Spleen (tissue), 7 donors: ENCODE data around the gene CCDC148.

Experiments used
- CTCF ChIP-seq, 11 experiments: fragments of 200-600 bp in 7 of 11; fragments of 450-650 bp in 4 of 11; sonication (generic) in 4 of 11; IDR thresholded peaks in 8 of 11; conservative IDR thresholded peaks in 3 of 11; 1 replicate in 7 of 11; 2 replicates in 4 of 11; pipeline versions ENCODE4 v1.4.0 to v1.8.0; 2016 to 2021; ENCODE audit warnings: antibody characterized with exemption in 11 of 11, inconsistent platforms in 4 of 11, mild to moderate bottlenecking in 1 of 11
- POLR2A ChIP-seq, 3 donors: fragments of 450-650 bp; IDR thresholded peaks; one replicate each; pipeline ENCODE4 v1.5.1; 2017; ENCODE audit warnings: antibody characterized with exemption in 3 of 3, mild to moderate bottlenecking in 1 of 3
- donor health status: DM: no; HTN: no; CAD: no; lungs with moderate emphysema.
- donor health status: DM: no; HTN: no; CAD: no.
- donor health status: DM: no; HTN: no; CAD: no.

- TF ChIP-seq CTCF (IDR thresholded peaks at IDR 0.05 in 8 of 11, conservative IDR thresholded peaks at IDR 0.05 in 3 of 11) (no peak), POLR2A (IDR thresholded peaks at IDR 0.05) (no peak)
These were observed 62.7 kb downstream of the CCDC148 start for GRCh38 chr2:158393886-158394285.
